ENCODE data around the gene SETD2.
A peak's percentile ranks its signal among the peaks of the same experiment; 100 is the strongest.
"Not testable (repeated sequence)": the region's sequence is repeated elsewhere in the genome, so short reads cannot be mapped to it uniquely, and the experiment has no call there.

Gene SETD2

DNA sequence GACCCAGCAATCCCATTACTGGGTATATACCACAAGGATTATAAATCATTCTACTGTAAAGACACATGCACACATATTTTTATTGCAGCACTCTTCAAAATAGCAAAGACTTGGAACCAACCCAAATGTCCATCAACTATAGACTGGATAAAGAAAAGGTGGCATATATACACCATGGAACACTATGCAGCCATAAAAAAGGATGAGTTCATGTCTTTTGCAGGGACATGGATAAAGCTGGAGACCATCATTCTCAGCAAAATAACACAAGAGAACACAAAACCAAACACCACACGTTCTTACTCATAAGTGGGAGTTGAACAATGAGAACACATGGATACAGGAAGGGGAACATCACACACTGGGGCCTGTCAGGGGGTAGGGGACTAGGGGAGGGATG, 137.5 kb downstream of the SETD2 start:
- DNase-seq = not testable (repeated sequence)

DNA sequence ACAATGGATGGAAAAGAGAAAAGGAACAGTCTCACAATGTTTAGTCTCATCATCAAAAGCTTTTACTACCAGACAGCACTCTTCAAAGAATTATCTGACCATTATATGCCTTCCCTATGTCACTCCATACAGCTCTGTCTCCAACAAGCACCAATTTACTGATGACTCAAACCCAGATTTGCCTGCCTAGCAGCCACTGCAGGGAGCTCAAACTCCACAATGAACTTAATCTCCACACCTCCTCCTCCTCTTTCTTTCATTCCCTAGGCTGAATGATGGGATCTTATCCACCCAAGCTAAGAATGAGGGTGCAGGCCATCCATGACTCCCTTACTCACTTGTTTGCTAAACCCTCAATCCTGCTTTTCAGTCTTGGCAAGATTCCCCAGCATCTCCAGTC, 139.0 kb downstream of the SETD2 start:
- no peak for DNase-seq

DNA sequence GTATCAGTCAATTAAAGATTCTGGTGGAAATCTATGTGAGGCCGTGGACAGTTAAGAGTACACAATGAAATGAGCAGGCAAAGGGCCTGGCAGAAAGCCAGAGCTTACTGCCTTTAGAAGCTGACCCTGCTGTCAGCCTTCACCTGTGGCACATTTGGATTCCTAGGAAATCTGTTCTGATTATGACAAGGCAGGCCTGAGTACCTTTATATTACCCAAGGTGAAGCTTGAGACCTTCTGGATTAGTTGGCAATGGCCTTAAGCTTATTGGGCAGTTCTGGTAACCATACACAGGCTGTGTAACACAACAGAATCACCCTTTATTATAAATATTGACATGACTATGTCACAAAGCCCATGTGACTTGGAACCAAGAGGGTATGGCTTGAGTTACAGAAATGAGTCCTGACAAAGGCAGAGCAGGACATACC, 141.3 kb downstream of the SETD2 start:
- DNase-seq = no peak

DNA sequence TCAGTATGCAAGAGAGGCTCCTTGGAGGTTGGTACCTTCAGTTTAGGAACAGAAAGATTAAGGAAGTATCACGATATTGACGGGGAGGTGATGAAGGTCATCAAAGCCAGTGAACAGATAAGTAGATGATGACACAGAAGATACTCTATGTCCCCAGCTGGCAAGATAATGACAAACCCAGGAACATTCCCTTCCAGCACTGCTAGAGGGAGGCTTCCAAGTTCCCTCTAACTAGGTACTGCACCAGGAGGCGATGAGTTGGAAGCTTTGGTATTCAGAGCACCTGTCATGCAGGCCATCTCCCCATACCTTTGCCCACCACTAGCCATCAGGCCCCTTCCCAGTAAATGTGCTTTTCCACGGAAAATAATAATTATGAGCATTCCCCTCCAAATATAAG, 143.6 kb downstream of the SETD2 start:
- DNase-seq = no peak

GRCh38 chr3:47019201-47019600, 144.7 kb downstream of the SETD2 start:
- no peak for DNase-seq

- DNase-seq = no peak
Measured at GRCh38 chr3:47018269-47018611, 145.7 kb downstream of the SETD2 start.

- DNase-seq = no peak
Measured at GRCh38 chr3:47017504-47018268, 146.2 kb downstream of the SETD2 start.

- DNase-seq = no peak
Measured at GRCh38 chr3:47016934-47017435, 146.9 kb downstream of the SETD2 start.

DNA sequence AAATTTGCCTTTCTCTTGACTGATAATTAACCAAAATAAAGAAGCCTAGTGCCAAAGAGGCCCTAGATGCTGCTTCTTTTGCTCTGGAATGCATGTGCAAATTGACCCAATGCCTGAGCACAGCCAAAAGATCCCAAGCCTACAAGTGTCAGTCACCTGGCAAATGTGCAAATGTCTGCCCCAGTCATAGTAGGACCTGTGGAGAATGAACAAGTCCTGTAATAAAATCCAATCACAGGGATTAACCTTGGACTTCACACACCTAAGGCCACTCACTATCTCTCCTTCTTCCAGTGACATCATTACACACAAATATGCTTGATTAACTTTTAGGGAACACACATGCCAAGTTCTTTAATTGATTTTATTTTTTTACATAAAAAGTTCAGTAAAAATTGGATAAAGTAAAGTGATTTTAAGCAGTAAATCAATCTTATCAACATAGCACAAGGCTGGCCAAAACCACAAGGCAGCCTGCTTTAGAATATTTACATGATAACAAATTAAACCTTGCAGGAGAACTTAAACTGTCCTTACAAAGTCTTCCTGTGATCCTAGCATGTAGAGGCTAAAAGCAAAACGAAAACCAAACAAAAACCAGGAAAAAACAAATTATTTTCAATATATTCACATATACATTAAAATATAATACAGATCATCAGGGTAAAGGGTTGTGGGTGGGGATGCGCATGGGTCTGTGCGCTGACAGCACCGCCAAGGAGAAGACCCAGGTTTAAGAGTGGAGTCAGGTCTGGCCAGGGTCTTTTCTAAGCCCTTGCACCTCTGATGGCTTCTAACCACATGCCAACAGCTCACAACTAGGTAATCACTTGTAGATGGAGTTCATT, 147.6 kb downstream of the SETD2 start:
- DNase-seq = no peak

DNA sequence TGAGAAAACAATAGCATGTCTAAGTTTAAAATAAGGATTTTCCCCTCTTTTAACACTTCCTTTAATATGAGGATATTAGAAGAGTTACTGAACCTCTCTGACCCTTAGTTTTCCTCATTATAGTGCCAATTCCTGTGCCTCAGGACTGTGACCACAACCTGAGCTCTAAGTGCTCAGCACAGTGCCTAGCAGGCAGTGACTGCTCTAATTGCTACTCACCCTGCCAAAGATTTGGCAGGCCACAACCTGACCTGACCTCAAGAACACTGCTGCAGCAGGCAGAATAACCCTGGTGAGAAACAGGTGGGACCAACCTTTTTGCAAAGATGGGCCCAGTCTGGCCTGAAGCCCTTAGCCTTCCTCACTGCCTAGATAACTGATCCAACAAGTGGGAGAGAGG, 148.8 kb downstream of the SETD2 start:
- no peak for DNase-seq

GRCh38 chr3:47014036-47014435, 149.9 kb downstream of the SETD2 start:
- DNase-seq = no peak

DNA sequence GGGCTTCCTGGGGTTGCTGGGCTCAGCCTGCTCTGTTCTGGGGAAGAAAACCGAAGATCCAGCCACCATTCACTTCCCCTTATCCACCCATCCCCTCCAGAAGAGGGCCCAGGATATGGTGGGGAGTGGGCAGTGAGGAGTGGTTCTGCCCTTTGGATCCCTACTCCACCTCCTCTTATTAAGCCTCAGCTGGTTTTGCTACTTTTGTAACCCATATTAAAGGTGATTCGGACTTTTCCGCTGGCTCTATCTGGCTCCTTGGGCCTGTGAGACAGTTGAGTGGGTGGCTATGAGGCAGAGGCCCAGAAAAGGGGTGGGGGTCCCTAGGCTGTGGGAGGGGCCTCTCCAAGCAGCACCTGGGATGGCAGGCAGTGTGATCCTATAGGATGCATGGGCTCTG, 150.7 kb downstream of the SETD2 start:
- no peak for DNase-seq

GRCh38 chr3:47012342-47013230, 151.3 kb downstream of the SETD2 start:
- no peak for DNase-seq

DNA sequence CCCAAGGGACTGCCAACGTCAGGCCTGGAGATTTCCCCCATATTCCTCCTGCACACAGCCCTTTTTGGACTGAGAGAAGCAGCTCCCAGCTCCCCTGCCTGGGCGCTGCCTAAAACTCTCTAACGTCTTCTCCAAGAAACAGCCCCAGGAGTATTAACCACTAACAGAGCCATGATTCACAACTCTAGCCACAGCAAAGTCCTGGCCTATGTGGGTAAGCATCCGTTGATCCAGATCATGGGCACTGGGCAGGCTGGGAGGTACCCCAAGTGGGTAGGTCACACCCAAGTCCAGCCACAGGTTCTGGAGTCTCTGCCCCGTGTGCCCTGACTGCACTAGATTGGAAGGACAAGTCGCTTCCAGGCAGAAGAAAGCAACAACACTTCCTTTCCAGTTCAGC, 152.5 kb downstream of the SETD2 start:
- no peak for DNase-seq

GRCh38 chr3:47010910-47011309, 153.0 kb downstream of the SETD2 start:
- DNase-seq = no peak

GRCh38 chr3:47010111-47010712, 153.7 kb downstream of the SETD2 start:
- no peak for DNase-seq

- peak; percentile 57 for DNase-seq
Measured at GRCh38 chr3:47009225-47010110, 154.4 kb downstream of the SETD2 start.

- DNase-seq = no peak
Measured at GRCh38 chr3:47008851-47009224, 155.1 kb downstream of the SETD2 start.

GRCh38 chr3:47008234-47008796, 155.6 kb downstream of the SETD2 start:
- DNase-seq = no peak

DNA sequence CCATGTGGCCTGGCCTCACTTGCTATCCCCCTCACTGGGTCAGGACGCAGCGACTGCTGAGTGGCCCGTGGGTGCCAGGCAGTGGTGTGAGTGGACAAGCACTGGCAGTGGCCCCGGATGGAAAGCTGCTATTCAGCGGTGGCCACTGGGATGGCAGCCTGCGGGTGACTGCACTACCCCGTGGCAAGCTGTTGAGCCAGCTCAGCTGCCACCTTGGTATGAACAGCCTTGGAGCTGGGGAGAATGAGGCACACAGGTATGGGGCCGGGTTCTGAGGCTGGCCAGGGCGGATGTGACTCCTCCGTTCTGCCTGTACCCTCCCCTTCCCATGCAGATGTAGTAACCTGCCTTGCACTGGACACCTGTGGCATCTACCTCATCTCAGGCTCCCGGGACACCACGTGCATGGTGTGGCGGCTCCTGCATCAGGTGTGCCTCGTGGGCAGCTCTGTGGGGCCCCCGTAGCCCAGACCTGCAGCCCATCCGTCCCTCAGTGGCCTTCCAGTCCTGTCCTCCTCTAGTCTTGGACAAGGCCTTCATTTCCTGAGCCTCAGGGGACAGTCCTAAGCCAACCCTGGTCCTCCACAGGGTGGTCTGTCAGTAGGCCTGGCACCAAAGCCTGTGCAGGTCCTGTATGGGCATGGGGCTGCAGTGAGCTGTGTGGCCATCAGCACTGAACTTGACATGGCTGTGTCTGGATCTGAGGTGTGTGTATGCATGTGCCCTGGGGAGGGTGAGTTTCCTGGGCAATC, 156.3 kb downstream of the SETD2 start:
- DNase-seq = no peak
